Fibroblast of skin of scalp (primary cell): ENCODE data around the gene FCER1G.
"Not testable (repeated sequence)": the region's sequence is repeated elsewhere in the genome, so short reads cannot be mapped to it uniquely, and the experiment has no call there.

ENCODE experiments used
- DNase-seq: peaks from one replicate; pipeline ENCODE4 v3.0.0-alpha.2; 2013

FCER1G gene

GRCh38 chr1:161207173-161207572 lies 7.9 kb upstream of the FCER1G start:
- no peak for DNase-seq

GRCh38 chr1:161209790-161210409 lies 5.2 kb upstream of the FCER1G start:
- DNase-seq, result peak; percentile 73

- no peak for DNase-seq
Observed at GRCh38 chr1:161214369-161214768, 726 bp upstream of the FCER1G start.

GRCh38 chr1:161216945-161217712 lies 2.0 kb downstream of the FCER1G start:
- DNase-seq, result peak; percentile 47

- no peak for DNase-seq
Observed at GRCh38 chr1:161217831-161218230, 2.7 kb downstream of the FCER1G start.

GRCh38 chr1:161218301-161219077 lies 3.4 kb downstream of the FCER1G start:
- no peak for DNase-seq

- DNase-seq, result no peak
Observed at GRCh38 chr1:161219078-161219892, 4.2 kb downstream of the FCER1G start.

GRCh38 chr1:161220002-161220401 lies 4.9 kb downstream of the FCER1G start:
- no peak for DNase-seq

GRCh38 chr1:161222175-161223019 lies 7.3 kb downstream of the FCER1G start:
- DNase-seq, result no peak

- DNase-seq, result no peak
Observed at GRCh38 chr1:161223805-161224694, 9.0 kb downstream of the FCER1G start.

- not testable (repeated sequence) for DNase-seq
Observed at GRCh38 chr1:161224695-161225087, 9.6 kb downstream of the FCER1G start.

- no peak for DNase-seq
Observed at GRCh38 chr1:161225178-161225533, 10.1 kb downstream of the FCER1G start.

- peak; percentile 100 for DNase-seq
Observed at GRCh38 chr1:161225534-161226319, 10.6 kb downstream of the FCER1G start, which contains the start of gene TOMM40L. Gene TOMM40L (plus strand): TSS chr1:161226060. CDS start chr1:161226490, 430 bp downstream.

- DNase-seq, result no peak
Observed at GRCh38 chr1:161226320-161226711, 11.2 kb downstream of the FCER1G start.

- no peak for DNase-seq
Observed at GRCh38 chr1:161226759-161227158, 11.7 kb downstream of the FCER1G start.

GRCh38 chr1:161227196-161227871 lies 12.2 kb downstream of the FCER1G start:
- DNase-seq, result peak; percentile 73

- DNase-seq, result no peak
Observed at GRCh38 chr1:161228032-161228431, 12.9 kb downstream of the FCER1G start.

- no peak for DNase-seq
Observed at GRCh38 chr1:161229896-161230295, 14.8 kb downstream of the FCER1G start.

GRCh38 chr1:161230762-161231161 lies 15.7 kb downstream of the FCER1G start:
- no peak for DNase-seq
